ENCODE data around the gene OTUD5.
"Not testable (repeated sequence)": the region's sequence is repeated elsewhere in the genome, so short reads cannot be mapped to it uniquely, and the experiment has no call there.

Gene OTUD5

GRCh38 chrX:48983081-48983480 lies 25.7 kb upstream of the OTUD5 start:
- no peak overlapping the region for H3K27ac ChIP-seq
- TF ChIP-seq CTCF (conservative IDR thresholded peaks at IDR 0.05) (no peak), ZFX (IDR thresholded peaks at IDR 0.05) (no peak)

DNA sequence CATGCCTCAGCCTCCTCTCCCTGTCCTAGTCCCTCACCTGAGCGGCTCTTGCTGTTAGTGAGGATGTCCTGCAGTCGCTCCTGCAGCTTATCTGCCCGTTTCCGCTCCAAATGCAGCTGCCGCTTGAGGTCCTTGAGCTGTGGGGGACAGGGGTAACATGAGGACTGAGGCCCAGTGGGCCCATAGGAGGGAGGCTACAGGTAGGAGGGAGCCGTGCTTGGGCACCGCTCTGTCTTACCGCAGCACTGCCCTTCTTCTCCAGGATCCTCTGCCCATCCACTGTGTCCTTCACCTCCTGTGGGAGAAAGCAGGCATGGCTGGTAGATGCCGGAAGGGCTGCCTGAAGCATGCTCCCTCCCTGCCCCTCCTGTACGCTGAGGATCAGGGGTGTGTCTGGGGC lies 23.8 kb upstream of the OTUD5 start:
- TF ChIP-seq ZFX (IDR thresholded peaks at IDR 0.05) = no peak
- TF ChIP-seq CTCF (conservative IDR thresholded peaks at IDR 0.05) = no peak
- H3K27ac ChIP-seq = no peak overlapping the region

DNA sequence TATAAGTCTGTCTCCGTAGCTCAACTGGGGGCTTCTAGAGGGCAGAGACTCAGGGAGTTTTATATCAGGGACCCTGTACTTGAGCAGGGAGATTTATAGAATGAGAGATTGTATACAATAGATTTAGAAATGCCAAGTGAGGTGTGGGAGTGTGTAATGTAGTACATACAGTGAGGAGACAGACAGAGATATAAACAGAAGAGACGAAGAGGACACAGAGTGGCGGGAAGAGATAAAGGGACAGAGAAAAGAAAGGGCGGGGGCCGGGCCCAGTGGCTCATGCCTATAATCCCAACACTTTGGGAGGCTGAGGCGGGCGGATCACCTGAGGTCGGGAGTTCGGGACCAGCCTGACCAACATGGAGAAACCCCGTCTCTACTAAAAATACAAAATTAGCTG lies 22.9 kb upstream of the OTUD5 start:
- not testable (repeated sequence) for H3K27ac ChIP-seq

- no peak overlapping the region for H3K27ac ChIP-seq
- TF ChIP-seq CTCF (conservative IDR thresholded peaks at IDR 0.05) = no peak
- TF ChIP-seq ZFX (IDR thresholded peaks at IDR 0.05) = no peak
Observed at GRCh38 chrX:48978226-48978625, 20.8 kb upstream of the OTUD5 start.

DNA sequence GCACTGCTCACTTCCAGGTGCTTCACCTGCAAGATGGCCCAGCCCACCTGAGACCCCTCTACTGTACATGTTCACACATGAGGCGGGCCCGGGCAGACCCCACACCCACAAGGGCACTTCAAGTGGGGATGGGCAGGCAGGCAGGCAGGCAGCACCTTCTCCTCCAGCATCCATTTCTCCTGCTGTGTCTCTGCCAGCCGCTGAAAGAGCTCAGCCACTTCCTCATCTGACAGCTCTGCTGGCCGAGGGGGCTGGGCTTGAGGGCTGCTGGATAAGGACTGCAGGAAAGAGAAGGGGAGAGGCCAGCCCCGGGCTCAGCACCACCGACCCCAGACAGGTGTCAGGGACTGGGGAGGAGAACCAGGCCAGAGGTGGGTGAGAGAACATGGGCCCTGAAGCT lies 18.7 kb upstream of the OTUD5 start:
- no peak overlapping the region for H3K27ac ChIP-seq
- TF ChIP-seq CTCF (conservative IDR thresholded peaks at IDR 0.05) (no peak), ZFX (IDR thresholded peaks at IDR 0.05) (no peak)

- TF ChIP-seq CTCF (conservative IDR thresholded peaks at IDR 0.05) (no peak), ZFX (IDR thresholded peaks at IDR 0.05) (no peak)
- no peak overlapping the region for H3K27ac ChIP-seq
Observed at GRCh38 chrX:48975541-48975940, 18.1 kb upstream of the OTUD5 start.

DNA sequence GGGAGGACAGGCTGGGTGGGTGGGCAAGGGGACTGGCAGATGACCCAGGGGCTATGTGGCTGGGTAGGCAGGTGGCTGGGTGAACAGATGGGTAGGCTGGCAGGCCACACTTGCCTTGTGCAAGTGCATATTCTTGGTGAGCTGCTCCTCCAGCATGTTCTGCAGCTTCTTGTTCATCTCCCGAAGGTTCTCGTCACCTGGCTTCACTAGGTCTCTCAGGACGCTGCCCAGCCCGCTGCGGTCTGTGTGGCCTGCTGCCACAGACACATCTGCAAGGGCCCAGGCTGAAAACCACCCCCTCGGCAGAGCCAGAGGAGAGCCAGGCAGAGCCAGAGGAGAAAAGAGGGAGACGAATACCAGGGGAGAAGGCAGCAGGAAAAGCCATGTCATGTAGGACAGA lies 17.6 kb upstream of the OTUD5 start:
- TF ChIP-seq CTCF (conservative IDR thresholded peaks at IDR 0.05) = no peak
- no peak for TF ChIP-seq ZFX (IDR thresholded peaks at IDR 0.05)

DNA sequence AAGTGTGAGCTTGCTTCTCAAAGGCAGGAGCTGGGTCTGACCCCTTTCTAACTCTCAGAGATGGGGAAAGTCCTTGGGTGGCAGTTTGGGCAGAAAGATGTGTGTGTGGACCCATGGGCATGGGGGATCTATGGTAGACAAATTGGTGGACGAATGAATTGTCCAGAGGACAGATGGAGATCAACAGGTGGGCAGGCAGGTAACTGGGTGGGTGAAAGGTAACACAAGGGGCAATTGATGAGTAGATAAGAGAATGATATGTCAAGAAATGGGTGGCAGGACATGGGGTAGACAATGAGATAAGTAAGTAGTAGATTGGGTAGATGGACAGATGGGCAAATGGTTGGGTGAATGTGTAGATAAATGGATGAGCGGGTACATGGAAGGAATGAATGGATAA lies 17.2 kb upstream of the OTUD5 start:
- TF ChIP-seq CTCF (conservative IDR thresholded peaks at IDR 0.05) (no peak), ZFX (IDR thresholded peaks at IDR 0.05) (no peak)
- no peak overlapping the region for H3K27ac ChIP-seq

More for the DNA sequence above, 17.6 kb upstream of the OTUD5 start:
- no peak overlapping the region for H3K27ac ChIP-seq

Data from C4-2B (cell line).